ENCODE measurements around the gene F11. TPM values are rescaled to one million over a fixed set of nuclear protein-coding genes. Genes with fewer than 3 reads are reported as not detected.

Gene F11
- total and polyA plus RNA-seq, 2 experiments from 2014 or later: 7.1 to 9.5 TPM

GRCh38 chr4:186300659-186301390 is 34.8 kb downstream of the F11 start:
- Histone ChIP-seq H3K27ac (no peak overlapping the region), H3K36me3 (replicated peaks; ENCODE audit: insufficient read depth, low read depth) (no peaks in the 10 kb centered on the region), H4K20me1 (ENCODE audit: insufficient read depth, poor library complexity, severe bottlenecking) (no peaks in the 10 kb centered on the region), H3K4me3 (no peak overlapping the region), H3K27me3 (peaks cover 7% of the 10 kb centered on the region), H3K9me3 (ENCODE audit: low read depth) (no peaks in the 10 kb centered on the region), H3K4me2 (no peak overlapping the region), H2AFZ (no peak overlapping the region), H3K4me1 (ENCODE audit: insufficient read depth) (no peaks in the 10 kb centered on the region), H3K79me2 (no peaks in the 10 kb centered on the region), H3K9me2 (replicated peaks; ENCODE audit: insufficient read depth) (no peaks in the 10 kb centered on the region)
- WGBS (ENCODE audit: low lambda C conversion rate, missing lambda C conversion rate): 94% methylated on average over 6 of the region's 6 CpGs
- DNase-seq (ENCODE audit: low spot score): no peak
- TF ChIP-seq CTCF (IDR thresholded peaks at IDR 0.05; ENCODE audit: poor library complexity) (no peak), EZH2 (IDR thresholded peaks at IDR 0.05; ENCODE audit: borderline replicate concordance) (no peak), EZH2phosphoT487 (IDR thresholded peaks at IDR 0.05; ENCODE audit: low read depth, severe bottlenecking, unreplicated experiment) (no peak)

GRCh38 chr4:186304216-186304615 is 38.2 kb downstream of the F11 start:
- Histone ChIP-seq H3K79me2 (no peaks in the 10 kb centered on the region), H3K4me1 (ENCODE audit: insufficient read depth) (no peaks in the 10 kb centered on the region), H3K9me2 (replicated peaks; ENCODE audit: insufficient read depth) (no peaks in the 10 kb centered on the region), H3K4me3 (no peak overlapping the region), H3K9me3 (ENCODE audit: low read depth) (no peaks in the 10 kb centered on the region), H3K4me2 (no peak overlapping the region), H2AFZ (no peak overlapping the region), H4K20me1 (ENCODE audit: insufficient read depth, poor library complexity, severe bottlenecking) (no peaks in the 10 kb centered on the region), H3K27ac (no peak overlapping the region), H3K27me3 (peaks cover 8% of the 10 kb centered on the region), H3K36me3 (replicated peaks; ENCODE audit: insufficient read depth, low read depth) (no peaks in the 10 kb centered on the region)
- whole genome bisulfite sequencing (ENCODE audit: low lambda C conversion rate, missing lambda C conversion rate): 97% methylated on average over 5 of the region's 5 CpGs
- DNase-seq (ENCODE audit: low spot score): no peak
- no peak for TF ChIP-seq CTCF (IDR thresholded peaks at IDR 0.05; ENCODE audit: poor library complexity)
- TF ChIP-seq EZH2phosphoT487 (IDR thresholded peaks at IDR 0.05; ENCODE audit: low read depth, severe bottlenecking, unreplicated experiment): no peak
- no peak for TF ChIP-seq EZH2 (IDR thresholded peaks at IDR 0.05; ENCODE audit: borderline replicate concordance)

- no peaks in the 10 kb centered on the region for H3K36me3 ChIP-seq (replicated peaks; ENCODE audit: insufficient read depth, low read depth)
- H3K4me2 ChIP-seq: no peak overlapping the region
- no peak overlapping the region for H2AFZ ChIP-seq
- 77% methylated on average over 13 of the region's 13 CpGs for WGBS (ENCODE audit: low lambda C conversion rate, missing lambda C conversion rate)
- no peaks in the 10 kb centered on the region for H3K79me2 ChIP-seq
- no peak overlapping the region for H3K27ac ChIP-seq
- H3K4me1 ChIP-seq (ENCODE audit: insufficient read depth): no peaks in the 10 kb centered on the region
- H4K20me1 ChIP-seq (ENCODE audit: insufficient read depth, poor library complexity, severe bottlenecking): no peaks in the 10 kb centered on the region
- DNase-seq (ENCODE audit: low spot score): no peak
- peaks cover 8% of the 10 kb centered on the region for H3K27me3 ChIP-seq
- no peak overlapping the region for H3K4me3 ChIP-seq
- no peaks in the 10 kb centered on the region for H3K9me2 ChIP-seq (replicated peaks; ENCODE audit: insufficient read depth)
- TF ChIP-seq CTCF (IDR thresholded peaks at IDR 0.05; ENCODE audit: poor library complexity) (no peak), EZH2phosphoT487 (IDR thresholded peaks at IDR 0.05; ENCODE audit: low read depth, severe bottlenecking, unreplicated experiment) (no peak), EZH2 (IDR thresholded peaks at IDR 0.05; ENCODE audit: borderline replicate concordance) (no peak)
- no peaks in the 10 kb centered on the region for H3K9me3 ChIP-seq (ENCODE audit: low read depth)
These were observed 39.0 kb downstream of the F11 start for GRCh38 chr4:186304866-186305505.
